CD14-positive monocyte (primary cell): Measurements from ENCODE around the gene AZGP1. TPM values are rescaled to one million over a fixed set of nuclear protein-coding genes. Genes with fewer than 3 reads are reported as not detected.

ENCODE experiments used
- DNase-seq, 3 donors: peaks; one replicate each; pipeline ENCODE4 v3.0.0-alpha.2; 2011 to 2022
- H2AFZ ChIP-seq: 2 replicates; pipeline ENCODE4 v1.6.0; 2012; ENCODE audit warnings: mild to moderate bottlenecking, low read depth, low read length, inconsistent platforms; ENCODE audit not compliant: insufficient read depth, poor library complexity, severe bottlenecking
- H3K27ac ChIP-seq, 2 donors: 1 replicate in 1 of 2; 2 replicates in 1 of 2; pipeline ENCODE4 v1.5.1; 2012 to 2013; ENCODE audit warnings: low read length in 2 of 2, control low read depth in 1 of 2, inconsistent platforms in 1 of 2, low read depth in 1 of 2, mild to moderate bottlenecking in 1 of 2
- H3K27me3 ChIP-seq, 2 donors: one replicate each; pipeline versions ENCODE4 v1.6.0 to v1.6.1; 2011 to 2013; ENCODE audit warnings: low read length in 2 of 2; ENCODE audit not compliant: control insufficient read depth in 2 of 2, insufficient read depth in 2 of 2
- H3K36me3 ChIP-seq, 2 donors: replicated peaks in 1 of 2; 1 replicate in 1 of 2; 2 replicates in 1 of 2; pipeline versions ENCODE4 v1.5.1 to v1.6.1; 2012 to 2013; ENCODE audit warnings: low read length in 2 of 2, control low read depth in 1 of 2, inconsistent platforms in 1 of 2, mild to moderate bottlenecking in 1 of 2; ENCODE audit not compliant: insufficient read depth in 2 of 2, control insufficient read depth in 1 of 2
- H3K4me1 ChIP-seq, 2 donors: 1 replicate in 1 of 2; 2 replicates in 1 of 2; pipeline versions ENCODE4 v1.5.1 to v1.6.1; 2012 to 2013; ENCODE audit warnings: low read length in 2 of 2, control low read depth in 1 of 2, inconsistent platforms in 1 of 2, mild to moderate bottlenecking in 1 of 2, moderate library complexity in 1 of 2; ENCODE audit not compliant: insufficient read depth in 2 of 2, control insufficient read depth in 1 of 2
- H3K4me2 ChIP-seq: replicated peaks from 2 replicates; pipeline ENCODE3; 2012; ENCODE audit warnings: low read length, moderate library complexity, mild to moderate bottlenecking; ENCODE audit not compliant: poor library complexity, severe bottlenecking; ENCODE audit errors: extremely low read depth
- H3K4me3 ChIP-seq, 3 experiments: fragments of 200-600 bp in 1 of 3; sonication (generic) in 1 of 3; replicated peaks in 1 of 3; 1 replicate in 2 of 3; 2 replicates in 1 of 3; pipeline ENCODE4 v1.5.1; 2011 to 2013; ENCODE audit warnings: low read length in 3 of 3, mild to moderate bottlenecking in 3 of 3, control low read depth in 2 of 3, low read depth in 2 of 3, inconsistent platforms in 1 of 3, moderate library complexity in 1 of 3
- H3K79me2 ChIP-seq: 2 replicates; pipeline ENCODE4 v1.6.0; 2012; ENCODE audit warnings: mild to moderate bottlenecking, control low read depth, inconsistent platforms, low read length, moderate library complexity; ENCODE audit not compliant: insufficient read depth
- H3K9ac ChIP-seq: 2 replicates; pipeline ENCODE4 v1.6.0; 2017; ENCODE audit warnings: low read length, mild to moderate bottlenecking; ENCODE audit not compliant: insufficient read depth, poor library complexity, severe bottlenecking
- H3K9me3 ChIP-seq, 2 donors: replicated peaks in 1 of 2; 1 replicate in 1 of 2; 2 replicates in 1 of 2; pipeline versions ENCODE4 v1.5.1 to v1.6.1; 2012 to 2013; ENCODE audit warnings: low read length in 2 of 2, control low read depth in 1 of 2; ENCODE audit not compliant: control insufficient read depth in 1 of 2, insufficient read depth in 1 of 2
- H4K20me1 ChIP-seq: 2 replicates; pipeline ENCODE4 v1.6.0; 2012; ENCODE audit warnings: mild to moderate bottlenecking, low read length, control low read depth, moderate library complexity; ENCODE audit not compliant: insufficient read depth
- H3K27ac Mint-ChIP-seq, 7 donors: one replicate each; pipeline ENCODE4 v1.8.0; 2020; ENCODE audit warnings: mild to moderate bottlenecking in 7 of 7, mixed read lengths in 7 of 7, moderate library complexity in 6 of 7, inconsistent platforms in 2 of 7
- H3K27me3 Mint-ChIP-seq, 3 donors: one replicate each; pipeline ENCODE4 v1.8.0; 2021 to 2022; ENCODE audit warnings: low read depth in 3 of 3, mild to moderate bottlenecking in 3 of 3, mixed read lengths in 3 of 3, moderate library complexity in 3 of 3, inconsistent platforms in 1 of 3
- H3K36me3 Mint-ChIP-seq, 2 donors: one replicate each; pipeline ENCODE4 v1.8.0; 2020; ENCODE audit warnings: mixed read lengths in 2 of 2, inconsistent platforms in 1 of 2, mild to moderate bottlenecking in 1 of 2
- H3K4me1 Mint-ChIP-seq: one replicate; pipeline ENCODE4 v1.8.0; 2020; ENCODE audit warnings: mild to moderate bottlenecking, mixed read lengths
- H3K4me3 Mint-ChIP-seq, 2 donors: one replicate each; pipeline ENCODE4 v1.8.0; 2020; ENCODE audit warnings: mild to moderate bottlenecking in 2 of 2, mixed read lengths in 2 of 2, moderate library complexity in 1 of 2
- H3K9me3 Mint-ChIP-seq, 7 donors: one replicate each; pipeline ENCODE4 v1.8.0; 2020 to 2022; ENCODE audit warnings: mixed read lengths in 7 of 7, mild to moderate bottlenecking in 6 of 7, moderate library complexity in 6 of 7, inconsistent platforms in 2 of 7
- CTCF ChIP-seq: fragments of 200-600 bp; IDR thresholded peaks from one replicate; pipeline ENCODE4 v1.8.0; 2022; ENCODE audit warnings: antibody characterized with exemption, mild to moderate bottlenecking
- WGBS: methylation state at CpG from one replicate; pipeline ENCODE4 v1.1.5; 2013; ENCODE audit warnings: missing lambda C conversion rate; ENCODE audit not compliant: insufficient coverage; 5-methylcytosine and 5-hydroxymethylcytosine counted together
- intact Hi-C, 2 donors: fragments of 100-400 bp; cut with micrococcal nuclease; formaldehyde crosslinking; loops; one replicate each; pipeline versions ENCODE4 v1.15.0 to v1.15.1; 2023
- polyA plus RNA-seq, 3 donors: library from polyadenylated mRNA; depleted of rRNA in 1 of 3; unstranded in 2 of 3; stranded (reverse) in 1 of 3; fragments of 300-500 nt in 2 of 3; fragments of >200 nt in 1 of 3; fragmentation: Illumina TruSeq in 2 of 3; gene quantifications; 1 replicate in 2 of 3; 2 replicates in 1 of 3; pipeline ENCODE4 v1.2.3, GENCODE V29; 2012 to 2021

The AZGP1 gene
- polyA plus RNA-seq, 3 donors: not detected

- H3K27ac Mint-ChIP-seq: no peak overlapping the region
- peaks cover 15 to 18% of the 10 kb centered on the region in 2 donors for H3K4me1 ChIP-seq
- peaks cover 11% of the 10 kb centered on the region for H3K79me2 ChIP-seq
- H3K4me3 Mint-ChIP-seq: no peak overlapping the region
- no peaks in the 10 kb centered on the region for H3K36me3 ChIP-seq
- H3K36me3 Mint-ChIP-seq: peaks cover 7 to 14% of the 10 kb centered on the region in 2 donors
- no peaks in the 10 kb centered on the region for H3K9me3 ChIP-seq
- H3K4me3 ChIP-seq: no peak overlapping the region
- DNase-seq: no peak
- H3K9me3 Mint-ChIP-seq: peaks cover 0 to 3% (median 0%) of the 10 kb centered on the region in 7 donors
- no peak overlapping the region for H3K9ac ChIP-seq
- 100% methylated on average over 2 of the region's 3 CpGs for WGBS
- intact Hi-C loops: loop anchor here in 1 of 2 donors (5.0 kb wide), 1 partner anchor 204 kb away; the partner anchor contains the start of gene MBLAC1
- H3K27me3 Mint-ChIP-seq: peaks cover 15 to 22% (median 16%) of the 10 kb centered on the region in 3 donors
- H3K27me3 ChIP-seq: peaks cover 16% of the 10 kb centered on the region in 2 donors
- H3K4me2 ChIP-seq: no peak overlapping the region
- H3K4me1 Mint-ChIP-seq: peaks cover 14% of the 10 kb centered on the region
- no peak for TF ChIP-seq CTCF
- H3K27ac ChIP-seq: no peak overlapping the region
- H2AFZ ChIP-seq: no peak overlapping the region
- peaks cover 6% of the 10 kb centered on the region for H4K20me1 ChIP-seq
Observed at GRCh38 chr7:99923200-99923599, 52.6 kb downstream of the AZGP1 start.

- H3K27ac Mint-ChIP-seq: peak overlapping the region in 6 of 7 donors; percentile 93 to 97 (median 96)
- intact Hi-C loops: loop anchor here in 1 of 2 donors (5.0 kb wide), 1 partner anchor 207 kb away; the partner anchor contains the start of gene MBLAC1
- no peak for TF ChIP-seq CTCF
- peaks cover 28 to 38% of the 10 kb centered on the region in 2 donors for H3K4me1 ChIP-seq
- no peaks in the 10 kb centered on the region for H3K9me3 ChIP-seq
- H2AFZ ChIP-seq: peak overlapping the region; percentile 96
- peak overlapping the region in 1 of 3 experiments; percentile 85 for H3K4me3 ChIP-seq
- DNase-seq: no peak
- peaks cover 33% of the 10 kb centered on the region for H3K4me1 Mint-ChIP-seq
- WGBS: 100% methylated on average over 2 of the region's 3 CpGs
- H3K27me3 Mint-ChIP-seq: peaks cover 2 to 3% (median 3%) of the 10 kb centered on the region in 3 donors
- H3K4me2 ChIP-seq: peak overlapping the region; percentile 88
- peaks cover 33% of the 10 kb centered on the region for H4K20me1 ChIP-seq
- peaks cover 0 to 3% of the 10 kb centered on the region in 2 donors for H3K27me3 ChIP-seq
- H3K27ac ChIP-seq: peak overlapping the region in 1 of 2 donors; percentile 91
- no peak overlapping the region for H3K9ac ChIP-seq
- peaks cover 34% of the 10 kb centered on the region in 2 donors for H3K36me3 Mint-ChIP-seq
- peak overlapping the region; percentile 87 to 94 for H3K4me3 Mint-ChIP-seq
- H3K36me3 ChIP-seq: peaks cover 18 to 22% of the 10 kb centered on the region in 2 donors
- peaks cover 42% of the 10 kb centered on the region for H3K79me2 ChIP-seq
- H3K9me3 Mint-ChIP-seq: peaks cover 0 to 3% (median 0%) of the 10 kb centered on the region in 7 donors
Observed at GRCh38 chr7:99920149-99920548, 55.7 kb downstream of the AZGP1 start.
